ENCODE data around the gene METAP2.
"Not testable (repeated sequence)": the region's sequence is repeated elsewhere in the genome, so short reads cannot be mapped to it uniquely, and the experiment has no call there.

METAP2 gene

GRCh38 chr12:95473884-95474659, at the start of gene METAP2:
Gene METAP2, plus strand, starts transcription at chr12:95474152. Its CDS starts 28 bp downstream, at chr12:95474180.
- peak; percentile 94 for DNase-seq
- ATAC-seq, result peak; percentile 100

- no peak for ATAC-seq
- no peak for DNase-seq
Measured at GRCh38 chr12:95424271-95424994, 49.5 kb upstream of the METAP2 start.

GRCh38 chr12:95429172-95429510, 44.8 kb upstream of the METAP2 start:
- DNase-seq (no peak), ATAC-seq (no peak)

- no peak for ATAC-seq
- DNase-seq, result no peak
Measured at GRCh38 chr12:95431120-95431519, 42.8 kb upstream of the METAP2 start.

- DNase-seq, result no peak
- no peak for ATAC-seq
Measured at GRCh38 chr12:95435355-95435754, 38.6 kb upstream of the METAP2 start.

- no peak for ATAC-seq
- no peak for DNase-seq
Measured at GRCh38 chr12:95437565-95437964, 36.4 kb upstream of the METAP2 start.

GRCh38 chr12:95439461-95440230, 34.3 kb upstream of the METAP2 start:
- ATAC-seq (no peak), DNase-seq (no peak)

GRCh38 chr12:95440401-95440800, 33.6 kb upstream of the METAP2 start:
- no peak for ATAC-seq
- no peak for DNase-seq

GRCh38 chr12:95443459-95443858, 30.5 kb upstream of the METAP2 start:
- ATAC-seq (no peak), DNase-seq (no peak)

- ATAC-seq, DNase-seq: not testable (repeated sequence)
Measured at GRCh38 chr12:95445099-95445498, 28.9 kb upstream of the METAP2 start.

GRCh38 chr12:95445884-95446505, 28.0 kb upstream of the METAP2 start:
- DNase-seq (no peak), ATAC-seq (no peak)

GRCh38 chr12:95446506-95446900, 27.4 kb upstream of the METAP2 start:
- ATAC-seq, result no peak
- DNase-seq, result no peak

GRCh38 chr12:95449656-95450055, 24.3 kb upstream of the METAP2 start:
- DNase-seq, ATAC-seq: not testable (repeated sequence)

- DNase-seq, ATAC-seq: not testable (repeated sequence)
Measured at GRCh38 chr12:95452501-95452900, 21.5 kb upstream of the METAP2 start.

GRCh38 chr12:95453881-95454280, 20.1 kb upstream of the METAP2 start:
- not testable (repeated sequence) for DNase-seq, ATAC-seq

- ATAC-seq, DNase-seq: not testable (repeated sequence)
Measured at GRCh38 chr12:95454780-95455215, 19.2 kb upstream of the METAP2 start.

- not testable (repeated sequence) for ATAC-seq, DNase-seq
Measured at GRCh38 chr12:95457605-95458004, 16.3 kb upstream of the METAP2 start.

GRCh38 chr12:95458761-95459160, 15.2 kb upstream of the METAP2 start:
- DNase-seq (no peak), ATAC-seq (no peak)

- no peak for DNase-seq
Measured at GRCh38 chr12:95459310-95459709, 14.6 kb upstream of the METAP2 start.

GRCh38 chr12:95460105-95460504, 13.8 kb upstream of the METAP2 start:
- no peak for ATAC-seq
- no peak for DNase-seq

More at GRCh38 chr12:95459310-95459709, 14.6 kb upstream of the METAP2 start:
- ATAC-seq, result no peak

GRCh38 chr12:95460896-95461295, 13.1 kb upstream of the METAP2 start:
- DNase-seq, result no peak
- ATAC-seq, result no peak

- ATAC-seq, result no peak
Measured at GRCh38 chr12:95462081-95462480, 11.9 kb upstream of the METAP2 start.

More at GRCh38 chr12:95462081-95462480, 11.9 kb upstream of the METAP2 start:
- no peak for DNase-seq

All from stimulated activated naive CD8-positive, alpha-beta T cell treated with anti-CD3 and anti-CD28 coated beads, Interleukin-15, Interleukin-2, amounts not matched to agents 100 U/mL and 50 U/mL, for 24 hours (primary cell).